Caco-2 (cell line): ENCODE results near the gene MEFV. TPM values are rescaled to one million over a fixed set of nuclear protein-coding genes. Genes with fewer than 3 reads are reported as not detected.

Source experiments
- Bru-seq: library from RNA; stranded (reverse); fragments of 400-500 nt; gene quantifications from one replicate; lab custom pipeline; 2021; lab: Mats Ljungman, UMichigan
- BruChase-seq, 2 experiments: library from RNA; stranded (reverse); fragments of 400-500 nt; gene quantifications; one replicate each; lab custom pipeline; 2021; lab: Mats Ljungman, UMichigan
- BruUV-seq: library from RNA; stranded (reverse); fragments of 400-500 nt; replicated peaks from 2 replicates; lab custom pipeline; 2021; lab: Mats Ljungman, UMichigan
- CTCF ChIA-PET: fragments of 300-600 bp; sonication (Branson Sonifier 250); formaldehyde crosslinking; loops from one replicate; lab custom pipeline; 2022; ENCODE audit warnings: antibody characterized with exemption; lab: Charles Lee
- POLR2A ChIA-PET: fragments of 300-600 bp; sonication (Branson Sonifier 250); formaldehyde crosslinking; loops from one replicate; lab custom pipeline; 2022; ENCODE audit warnings: antibody characterized with exemption; lab: Charles Lee
- DNase-seq, 2 experiments: peaks; one replicate each; pipeline versions ENCODE4 v3.0.0 to v3.0.0-alpha.2; 2020 to 2022
- H3K27me3 ChIP-seq: replicated peaks from 2 replicates; pipeline ENCODE4 v1.6.0; 2011; ENCODE audit warnings: low read length; ENCODE audit not compliant: control insufficient read depth, insufficient read depth
- H3K36me3 ChIP-seq: 2 replicates; pipeline ENCODE4 v1.5.1; 2011; ENCODE audit warnings: low read length; ENCODE audit not compliant: control insufficient read depth, insufficient read depth
- H3K4me1 ChIP-seq: fragments of 250-450 bp; sonication (Bioruptor Pico); 2 replicates; pipeline ENCODE4 v1.5.1; 2020; ENCODE audit warnings: mild to moderate bottlenecking
- H3K4me3 ChIP-seq: 2 replicates; pipeline ENCODE4 v1.5.1; 2011; ENCODE audit warnings: low read depth, mild to moderate bottlenecking, control low read depth, low read length
- H3K9me3 ChIP-seq: fragments of 250-450 bp; sonication (Bioruptor Pico); 2 replicates; pipeline ENCODE4 v1.5.1; 2020; ENCODE audit warnings: mild to moderate bottlenecking, moderate library complexity
- H3K27ac Mint-ChIP-seq: one replicate; pipeline ENCODE4 v1.8.0; 2022; ENCODE audit warnings: mixed read lengths; ENCODE audit not compliant: unreplicated experiment
- H3K27me3 Mint-ChIP-seq: one replicate; pipeline ENCODE4 v1.8.0; 2022; ENCODE audit warnings: mixed read lengths; ENCODE audit not compliant: insufficient read depth, unreplicated experiment
- H3K36me3 Mint-ChIP-seq: one replicate; pipeline ENCODE4 v1.8.0; 2022; ENCODE audit warnings: mild to moderate bottlenecking, mixed read lengths; ENCODE audit not compliant: insufficient read depth, unreplicated experiment
- H3K4me1 Mint-ChIP-seq: one replicate; pipeline ENCODE4 v1.8.0; 2022; ENCODE audit warnings: low read depth, mixed read lengths; ENCODE audit not compliant: unreplicated experiment
- H3K4me3 Mint-ChIP-seq: one replicate; pipeline ENCODE4 v1.8.0; 2022; ENCODE audit warnings: mild to moderate bottlenecking, moderate library complexity, mixed read lengths; ENCODE audit not compliant: unreplicated experiment
- H3K9me3 Mint-ChIP-seq: one replicate; pipeline ENCODE4 v1.8.0; 2022; ENCODE audit warnings: mixed read lengths; ENCODE audit not compliant: unreplicated experiment
- CTCF ChIP-seq, 2 experiments: fragments of 200-600 bp in 1 of 2; IDR thresholded peaks; 1 replicate in 1 of 2; 2 replicates in 1 of 2; pipeline versions ENCODE4 v1.5.1 to v1.8.0; 2011 to 2022; ENCODE audit warnings: antibody characterized with exemption in 1 of 2, control low read depth in 1 of 2, inconsistent platforms in 1 of 2, low read depth in 1 of 2, low read length in 1 of 2, mild to moderate bottlenecking in 1 of 2, moderate library complexity in 1 of 2; ENCODE audit not compliant: insufficient read depth in 1 of 2, severe bottlenecking in 1 of 2, unreplicated experiment in 1 of 2
- intact Hi-C: fragments of 100-400 bp; cut with micrococcal nuclease; formaldehyde crosslinking; loops from one replicate; pipeline ENCODE4 v1.10.0; 2022; ENCODE audit not compliant: unreplicated experiment
- long read RNA-seq: library from polyadenylated mRNA; stranded (forward); transcript quantifications from one replicate; pipeline ENCODE4 v2.0.0, GENCODE V29; 2022
- total RNA-seq: library from RNA; stranded (reverse); gene quantifications from 2 replicates; pipeline ENCODE4 v1.2.3, GENCODE V29; 2022

The MEFV gene
- not detected in 2 replicates for total RNA-seq
- Bru-seq, nascent RNA: not detected
- not detected for BruChase-seq, experiment 1, labeled RNA remaining after a 2-hour chase
- percentile 6 among the genes with signal in this experiment for BruChase-seq, experiment 2, labeled RNA remaining after a 6-hour chase
- long read RNA-seq: 0 reads

- no peak within 1 kb of the TSS for H3K27ac Mint-ChIP-seq
- H3K4me1 Mint-ChIP-seq: no peaks in the 10 kb centered on the region
- H3K27me3 ChIP-seq: no peaks in the 10 kb centered on the region
- H3K36me3 Mint-ChIP-seq: no peaks in the 10 kb centered on the region
- ChIA-PET POLR2A (interaction anchor here (0.5 to 0.7 kb wide), 2 partner anchors 26 to 205 kb away, joined by 3 to 8 read pairs; no protein-coding TSS in a partner anchor), CTCF (no interaction called here)
- no peaks in the 10 kb centered on the region for H3K4me1 ChIP-seq
- intact Hi-C loops: no loop called here
- no peak within 1 kb of the TSS for H3K4me3 ChIP-seq
- no peak for TF ChIP-seq CTCF (IDR thresholded peaks at IDR 0.05; ENCODE audit: insufficient read depth in 1 of 2, low read depth in 1 of 2, low read length in 1 of 2, severe bottlenecking in 1 of 2, unreplicated experiment in 1 of 2)
- no peaks in the 10 kb centered on the region for H3K27me3 Mint-ChIP-seq
- no TSS peak for BruUV-seq
- H3K9me3 ChIP-seq: no peaks in the 10 kb centered on the region
- H3K4me3 Mint-ChIP-seq: no peak within 1 kb of the TSS
- no peaks in the 10 kb centered on the region for H3K36me3 ChIP-seq
- H3K9me3 Mint-ChIP-seq: no peaks in the 10 kb centered on the region
- no peak for DNase-seq
Observed at GRCh38 chr16:3256146-3256865, at the start of gene MEFV. Gene MEFV, minus strand, starts transcription at chr16:3256633. Its CDS starts 46 bp downstream, at chr16:3256587.

- H3K9me3 Mint-ChIP-seq: no peaks in the 10 kb centered on the region
- intact Hi-C loops: no loop called here
- DNase-seq: no peak
- Histone ChIP-seq H3K27me3 (no peaks in the 10 kb centered on the region), H3K4me3 (peak overlapping the region; percentile 73), H3K4me1 (no peaks in the 10 kb centered on the region), H3K36me3 (no peaks in the 10 kb centered on the region; the same call in 1 of the 2 replicates), H3K9me3 (no peaks in the 10 kb centered on the region)
- no peak for TF ChIP-seq CTCF (IDR thresholded peaks at IDR 0.05; ENCODE audit: insufficient read depth in 1 of 2, low read depth in 1 of 2, low read length in 1 of 2, severe bottlenecking in 1 of 2, unreplicated experiment in 1 of 2)
- no peak overlapping the region for H3K27ac Mint-ChIP-seq
- no peaks in the 10 kb centered on the region for H3K4me1 Mint-ChIP-seq
- ChIA-PET CTCF (no interaction called here), POLR2A (no interaction called here)
- peaks cover 37% of the 10 kb centered on the region for H3K36me3 Mint-ChIP-seq
- no peaks in the 10 kb centered on the region for H3K27me3 Mint-ChIP-seq
- peak overlapping the region; percentile 68 for H3K4me3 Mint-ChIP-seq
- BruUV-seq: TSS peak; percentile 39
Observed at GRCh38 chr16:3306078-3306477, 49.6 kb upstream of the MEFV start.
